ENCODE results near the gene PATJ.

- TF ChIP-seq FOSL1 (IDR thresholded peaks at IDR 0.05; ENCODE audit: low read depth) = no peak
- no peak for TF ChIP-seq EZH2phosphoT487 (IDR thresholded peaks at IDR 0.05; ENCODE audit: borderline replicate concordance)
- no peak for TF ChIP-seq CTCF (IDR thresholded peaks at IDR 0.05 in 2 of 3, conservative IDR thresholded peaks at IDR 0.05 in 1 of 3; ENCODE audit: borderline replicate concordance in 1 of 3, insufficient read depth in 1 of 3, low read depth in 2 of 3, low read length in 2 of 3)
- TF ChIP-seq POLR2AphosphoS5 (IDR thresholded peaks at IDR 0.05; ENCODE audit: low read depth, low read length) = no peak
- no peak for TF ChIP-seq POLR2A (IDR thresholded peaks at IDR 0.05; ENCODE audit: borderline replicate concordance, extremely low read depth, insufficient read depth, insufficient read length)
- TF ChIP-seq MAX (IDR thresholded peaks at IDR 0.05) = no peak
- TF ChIP-seq YY1 (IDR thresholded peaks at IDR 0.05; ENCODE audit: extremely low read depth, insufficient replicate concordance, low read depth, low read length) = no peak
- TF ChIP-seq SIN3A (IDR thresholded peaks at IDR 0.05; ENCODE audit: low read depth) = no peak
- no peak for TF ChIP-seq SRF (IDR thresholded peaks at IDR 0.05; ENCODE audit: low read depth)
- no peak for TF ChIP-seq EGR1 (IDR thresholded peaks at IDR 0.05; ENCODE audit: low read depth)
- no peak for TF ChIP-seq REST (IDR thresholded peaks at IDR 0.05; ENCODE audit: low read depth)
- TF ChIP-seq ELF1 (IDR thresholded peaks at IDR 0.05; ENCODE audit: borderline replicate concordance, low read depth) = no peak
- TF ChIP-seq RAD21 (IDR thresholded peaks at IDR 0.05; ENCODE audit: low read depth) = no peak
- TF ChIP-seq ZFX (IDR thresholded peaks at IDR 0.05) = no peak
Observed at GRCh38 chr1:61873994-61874393, 131.7 kb downstream of the PATJ start.
